22Rv1 (cell line): ENCODE measurements around the gene PCED1B.

Source experiments
- CTCF ChIP-seq: fragments of 450-650 bp; IDR thresholded peaks from 2 replicates; pipeline ENCODE4 v1.5.1; 2017; ENCODE audit warnings: mild to moderate bottlenecking
- ZFX ChIP-seq: fragments of 450-650 bp; IDR thresholded peaks from 2 replicates; pipeline ENCODE4 v1.6.1; 2017; ENCODE audit warnings: antibody characterized with exemption, borderline replicate concordance

GRCh38 chr12:47221256-47222023 lies 142.0 kb downstream of the PCED1B start:
- TF ChIP-seq CTCF (no peak), ZFX (no peak)
